Mesothelial cell of epicardium (in vitro differentiated cells): ENCODE measurements around the gene FOXP1. TPM values are rescaled to one million over a fixed set of nuclear protein-coding genes. Genes with fewer than 3 reads are reported as not detected.

ENCODE experiments used
- DNase-seq, 2 experiments: peaks; one replicate each; pipeline ENCODE4 v3.0.0; 2021; ENCODE audit warnings: low spot score in 2 of 2; ENCODE audit not compliant: unreplicated experiment in 2 of 2
- H3K27ac Mint-ChIP-seq: 2 replicates; pipeline ENCODE4 v1.8.0; 2021; ENCODE audit warnings: mixed read lengths
- H3K27me3 Mint-ChIP-seq: 2 replicates; pipeline ENCODE4 v1.8.0; 2021; ENCODE audit warnings: low read depth, mixed read lengths
- H3K36me3 Mint-ChIP-seq: 2 replicates; pipeline ENCODE4 v1.8.0; 2021; ENCODE audit warnings: mixed read lengths
- H3K4me1 Mint-ChIP-seq: 2 replicates; pipeline ENCODE4 v1.8.0; 2021; ENCODE audit warnings: mixed read lengths
- H3K4me3 Mint-ChIP-seq: 2 replicates; pipeline ENCODE4 v1.8.0; 2021; ENCODE audit warnings: mild to moderate bottlenecking, moderate library complexity, mixed read lengths
- H3K9me3 Mint-ChIP-seq: 2 replicates; pipeline ENCODE4 v1.8.0; 2021; ENCODE audit warnings: mixed read lengths
- CTCF ChIP-seq: fragments of 200-600 bp; sonication (generic); IDR thresholded peaks from one replicate; pipeline ENCODE4 v1.5.0; 2021; ENCODE audit warnings: antibody characterized with exemption; ENCODE audit not compliant: unreplicated experiment
- total RNA-seq: library from RNA; stranded (reverse); gene quantifications from 3 replicates; pipeline ENCODE4 v1.2.1, GENCODE V29; 2021

The FOXP1 gene
- total RNA-seq, 1 donor from 2014 or later: 187 TPM

- no peaks in the 10 kb centered on the region for H3K36me3 Mint-ChIP-seq
- peak overlapping the region; percentile 82 for H3K27ac Mint-ChIP-seq
Observed at GRCh38 chr3:71134521-71134920, 449.0 kb downstream of the FOXP1 start.

GRCh38 chr3:71133865-71134264, 449.7 kb downstream of the FOXP1 start:
- H3K36me3 Mint-ChIP-seq: no peaks in the 10 kb centered on the region
- DNase-seq: no peak
- peaks cover 83% of the 10 kb centered on the region for H3K4me1 Mint-ChIP-seq
- no peaks in the 10 kb centered on the region for H3K9me3 Mint-ChIP-seq
- H3K4me3 Mint-ChIP-seq: no peak overlapping the region
- no peaks in the 10 kb centered on the region for H3K27me3 Mint-ChIP-seq
- TF ChIP-seq CTCF: no peak
- peak overlapping the region; percentile 82 for H3K27ac Mint-ChIP-seq

More at GRCh38 chr3:71134521-71134920, 449.0 kb downstream of the FOXP1 start:
- Mint-ChIP-seq H3K27me3 (no peaks in the 10 kb centered on the region), H3K9me3 (no peaks in the 10 kb centered on the region), H3K4me3 (no peak overlapping the region), H3K4me1 (peaks cover 82% of the 10 kb centered on the region)
- no peak for DNase-seq
- TF ChIP-seq CTCF: no peak

GRCh38 chr3:71132995-71133730, 450.4 kb downstream of the FOXP1 start:
- Mint-ChIP-seq H3K27ac (peak overlapping the region; percentile 81), H3K27me3 (no peaks in the 10 kb centered on the region), H3K36me3 (no peaks in the 10 kb centered on the region), H3K4me1 (peaks cover 89% of the 10 kb centered on the region), H3K4me3 (no peak overlapping the region), H3K9me3 (no peaks in the 10 kb centered on the region)
- TF ChIP-seq CTCF: no peak
- DNase-seq: no peak

- peak overlapping the region; percentile 98 for H3K27ac Mint-ChIP-seq
- no peaks in the 10 kb centered on the region for H3K27me3 Mint-ChIP-seq
- H3K9me3 Mint-ChIP-seq: no peaks in the 10 kb centered on the region
- H3K36me3 Mint-ChIP-seq: no peaks in the 10 kb centered on the region
- peak overlapping the region; percentile 69 for H3K4me3 Mint-ChIP-seq
- peaks cover 90% of the 10 kb centered on the region for H3K4me1 Mint-ChIP-seq
- DNase-seq: no peak
- no peak for TF ChIP-seq CTCF
Observed at GRCh38 chr3:71131375-71132314, 451.9 kb downstream of the FOXP1 start.

- H3K9me3 Mint-ChIP-seq: no peaks in the 10 kb centered on the region
- H3K27me3 Mint-ChIP-seq: no peaks in the 10 kb centered on the region
- peak in 1 of 2 experiments; percentile 46 for DNase-seq
- peak overlapping the region; percentile 98 for H3K27ac Mint-ChIP-seq
- no peaks in the 10 kb centered on the region for H3K36me3 Mint-ChIP-seq
- H3K4me3 Mint-ChIP-seq: peak overlapping the region; percentile 69
- no peak for TF ChIP-seq CTCF
- H3K4me1 Mint-ChIP-seq: peaks cover 85% of the 10 kb centered on the region
Observed at GRCh38 chr3:71130471-71131374, 452.8 kb downstream of the FOXP1 start.
